GM19239 (cell line): Measurements from ENCODE around the gene NIT1.

Experiments used
- DNase-seq: peaks from one replicate; pipeline ENCODE4 v3.0.0; 2011; ENCODE audit warnings: low spot score; ENCODE audit not compliant: insufficient read length
- FAIRE-seq: peaks from 2 replicates; lab custom pipeline; 2011; peaks lifted over from hg19 to GRCh38; lab: Jason Lieb, UNC

The NIT1 gene

DNA sequence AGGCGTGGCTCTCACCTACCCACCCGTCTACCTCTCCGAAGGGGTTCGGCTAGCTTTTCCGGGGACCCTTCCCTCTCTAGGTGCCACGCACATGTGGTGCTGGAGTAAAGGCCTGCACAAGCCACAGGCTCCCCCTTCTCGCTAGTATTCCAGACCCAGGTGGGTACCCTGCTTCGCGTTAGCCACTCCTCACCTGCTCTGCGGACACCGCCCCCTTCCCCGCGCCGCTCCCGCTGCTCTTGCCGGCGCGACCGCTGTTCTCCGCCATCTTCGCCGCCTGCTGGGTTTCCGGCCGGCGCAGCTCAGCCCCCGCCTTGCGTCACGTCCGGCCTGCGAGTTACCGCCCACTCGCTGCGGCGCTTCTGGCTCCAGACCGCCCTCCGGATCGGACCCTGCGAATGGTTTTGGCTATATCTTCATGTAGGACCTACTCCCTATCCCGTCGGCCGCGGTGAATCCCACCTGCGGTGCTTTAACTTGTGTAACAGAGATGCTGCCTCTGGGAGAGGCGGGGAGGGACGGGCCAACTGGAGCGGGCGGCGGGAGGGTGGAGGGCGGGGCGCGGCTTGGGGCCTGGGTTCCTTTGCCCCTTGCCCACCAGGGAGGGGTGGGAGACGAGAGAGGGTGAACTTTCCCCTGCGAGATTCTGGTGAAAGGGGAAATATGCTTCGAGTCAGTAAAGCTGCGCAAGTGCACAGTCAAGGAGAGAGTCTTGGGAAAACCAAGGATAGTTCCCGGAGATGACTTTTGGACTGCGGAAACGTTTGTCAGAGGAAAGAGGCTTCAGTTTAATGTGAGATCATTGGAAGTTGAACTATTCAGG lies at the start of gene NIT1, which contains the start of gene PFDN2:
TSS of gene NIT1 (plus strand) at position 347 of the 823 bp plus-strand sequence. CDS start at position 419, 72 bp downstream.
TSS of gene PFDN2 (minus strand) at position 279 of the 823 bp plus-strand sequence. CDS start at position 268, 11 bp downstream.
- FAIRE-seq, result peak; percentile 96
- DNase-seq, result peak; percentile 85

- FAIRE-seq, result peak; percentile 99
- peak; percentile 81 for DNase-seq
These were observed 49.3 kb upstream of the NIT1 start for GRCh38 chr1:161068306-161069234.

DNA sequence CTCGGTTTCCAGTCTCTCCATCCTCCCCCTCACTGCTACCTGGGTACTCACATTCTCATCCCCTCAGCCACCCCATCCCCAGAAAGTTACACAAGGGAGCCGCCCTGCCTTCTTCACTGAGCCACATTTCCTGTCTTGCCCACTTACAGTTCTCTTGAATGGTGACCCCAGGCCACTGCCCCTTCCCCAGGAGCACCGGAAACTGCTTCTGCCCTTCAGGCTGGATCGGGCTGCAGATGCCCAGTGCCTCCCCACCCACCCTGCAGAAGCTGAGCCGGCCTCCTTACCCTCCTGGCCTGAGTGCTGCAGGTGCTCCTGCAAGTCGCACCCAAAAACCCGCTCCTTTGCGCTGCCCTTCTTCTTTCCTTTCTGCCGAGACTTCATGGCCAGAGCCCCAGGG lies 48.7 kb upstream of the NIT1 start:
- DNase-seq (no peak), FAIRE-seq (peak; percentile 73)

- DNase-seq (peak; percentile 94), FAIRE-seq (peak; percentile 99)
These were observed 48.1 kb upstream of the NIT1 start, which contains the start of gene ARHGAP30 for GRCh38 chr1:161069731-161070270. ARHGAP30 (minus strand) TSS chr1:161069891; CDS start chr1:161069624, 267 bp downstream.

DNA sequence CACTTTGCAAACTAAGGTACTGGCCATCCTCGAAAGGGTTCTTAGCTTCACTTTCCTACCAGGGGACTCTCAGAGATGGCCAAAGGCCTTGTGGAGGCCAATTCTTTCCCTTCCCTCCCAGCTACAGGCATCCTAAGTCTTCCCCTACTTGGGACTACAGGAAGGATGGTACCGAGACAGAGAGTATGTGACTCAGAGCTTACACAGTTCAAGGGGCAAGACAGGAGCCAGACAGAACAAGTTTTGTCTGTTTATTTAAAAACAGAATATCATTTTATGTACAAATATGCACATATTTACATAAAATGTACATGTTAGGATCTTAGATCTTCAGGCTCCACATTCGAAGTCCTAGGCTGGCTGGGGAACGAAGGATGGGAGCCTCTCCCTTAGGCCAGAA lies 47.1 kb upstream of the NIT1 start:
- no peak for FAIRE-seq
- no peak for DNase-seq

GRCh38 chr1:161071886-161072371 lies 46.0 kb upstream of the NIT1 start:
- FAIRE-seq, result peak; percentile 68
- peak; percentile 75 for DNase-seq

DNA sequence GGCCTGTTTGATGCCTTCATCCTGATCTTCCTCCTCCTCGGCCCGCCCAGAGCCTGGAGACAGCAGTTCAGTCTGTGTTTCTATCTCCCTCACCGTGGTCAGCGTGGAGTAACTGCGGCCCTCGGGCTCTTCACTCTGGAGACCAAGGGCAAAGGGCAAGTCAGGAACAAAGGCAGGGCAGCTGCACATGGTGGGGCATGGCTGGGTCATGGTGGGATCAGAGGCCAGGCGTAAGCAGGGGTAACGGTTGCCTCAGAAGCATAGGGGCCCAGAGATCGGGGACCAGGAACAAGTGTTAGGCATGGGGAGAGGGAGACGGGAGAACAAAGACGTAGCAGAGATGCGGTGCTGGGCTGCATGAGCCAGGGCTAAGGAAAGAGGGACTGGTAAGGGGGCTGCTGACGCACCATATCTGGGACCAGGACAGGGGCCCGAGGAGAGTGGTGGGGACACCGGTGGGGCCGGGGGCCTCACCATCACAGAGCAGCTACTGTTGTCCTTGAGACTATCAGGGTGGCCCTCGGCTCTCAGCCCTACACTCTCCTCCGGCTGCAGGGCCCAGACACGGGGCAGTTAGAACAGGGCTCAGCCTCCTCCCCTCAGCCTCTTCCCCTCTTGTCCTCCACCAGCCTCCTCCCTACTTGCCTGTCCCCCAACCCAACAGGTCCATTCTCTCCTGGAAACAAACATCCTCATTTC lies 45.0 kb upstream of the NIT1 start:
- no peak for DNase-seq
- FAIRE-seq, result no peak

GRCh38 chr1:161073474-161074121 lies 44.3 kb upstream of the NIT1 start:
- no peak for FAIRE-seq

DNA sequence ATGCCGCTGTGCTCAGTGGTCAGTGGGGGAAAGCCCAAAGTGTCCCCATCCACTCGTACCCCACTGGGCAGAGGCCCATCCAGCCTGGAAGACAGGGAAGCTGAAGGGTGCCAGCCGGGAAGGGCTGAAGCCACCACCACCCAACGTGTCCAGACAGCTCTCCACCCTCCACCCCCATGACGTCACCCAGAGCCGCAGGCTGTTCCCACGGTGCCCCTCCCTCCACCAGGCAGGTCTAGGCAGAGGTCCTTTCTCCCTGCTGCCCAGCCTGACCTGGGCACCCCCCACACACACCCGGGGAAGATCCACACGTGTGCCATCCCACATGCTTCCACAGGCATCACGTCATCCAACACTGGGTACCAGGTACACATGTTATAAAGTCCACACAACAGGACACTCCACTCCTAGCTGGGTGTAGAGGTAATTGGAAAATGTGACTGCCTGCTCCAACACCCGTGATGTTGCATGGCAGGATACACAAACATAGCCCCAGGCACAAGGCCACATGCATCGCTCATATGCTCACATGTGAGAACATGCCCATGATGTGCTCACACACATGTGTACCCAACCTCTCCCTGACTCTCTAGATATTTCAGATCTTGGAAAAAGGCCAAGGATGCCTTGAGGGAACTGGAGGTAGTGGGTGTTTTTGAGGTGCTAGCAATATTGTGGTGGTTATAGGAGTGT lies 43.1 kb upstream of the NIT1 start:
- no peak for DNase-seq
- FAIRE-seq, result no peak

More at GRCh38 chr1:161073474-161074121, 44.3 kb upstream of the NIT1 start:
- DNase-seq, result no peak

- DNase-seq, result no peak
These were observed 41.5 kb upstream of the NIT1 start for GRCh38 chr1:161076410-161076809.

GRCh38 chr1:161077426-161077825 lies 40.5 kb upstream of the NIT1 start:
- no peak for DNase-seq
- no peak for FAIRE-seq

More at GRCh38 chr1:161076410-161076809, 41.5 kb upstream of the NIT1 start:
- FAIRE-seq, result no peak

DNA sequence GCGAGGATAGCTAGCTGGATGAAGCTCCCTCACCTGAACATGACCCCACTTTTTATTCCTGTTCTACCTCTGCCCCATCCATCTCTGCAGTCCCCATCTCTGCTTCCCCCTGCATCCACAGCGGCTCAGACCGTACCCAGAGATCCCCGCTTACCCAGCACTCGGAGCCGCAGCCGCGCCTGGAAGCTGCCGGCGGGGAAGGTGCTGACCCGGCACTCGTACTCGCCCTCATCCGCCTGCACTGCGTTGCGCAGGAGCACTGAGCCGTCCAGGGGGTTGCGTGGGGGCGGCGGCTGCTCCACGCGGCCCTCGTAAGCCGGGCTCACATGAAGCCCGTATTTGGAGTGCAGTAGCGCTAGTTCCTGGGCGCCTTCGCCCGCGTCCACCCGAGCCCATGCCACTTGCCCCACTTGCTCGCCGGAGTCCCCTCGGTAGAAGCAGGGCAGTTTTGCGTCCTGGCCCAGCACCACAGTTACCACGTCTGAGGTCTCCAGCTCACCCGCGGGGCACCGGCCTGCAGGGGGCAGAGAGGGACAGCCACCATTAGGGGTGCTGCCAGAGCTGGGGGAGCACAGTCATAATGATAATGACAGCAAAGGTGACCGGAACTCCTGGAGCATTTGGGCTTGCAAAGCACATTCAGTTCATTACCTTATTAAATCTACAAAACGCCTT lies 38.3 kb upstream of the NIT1 start:
- FAIRE-seq, result no peak

DNA sequence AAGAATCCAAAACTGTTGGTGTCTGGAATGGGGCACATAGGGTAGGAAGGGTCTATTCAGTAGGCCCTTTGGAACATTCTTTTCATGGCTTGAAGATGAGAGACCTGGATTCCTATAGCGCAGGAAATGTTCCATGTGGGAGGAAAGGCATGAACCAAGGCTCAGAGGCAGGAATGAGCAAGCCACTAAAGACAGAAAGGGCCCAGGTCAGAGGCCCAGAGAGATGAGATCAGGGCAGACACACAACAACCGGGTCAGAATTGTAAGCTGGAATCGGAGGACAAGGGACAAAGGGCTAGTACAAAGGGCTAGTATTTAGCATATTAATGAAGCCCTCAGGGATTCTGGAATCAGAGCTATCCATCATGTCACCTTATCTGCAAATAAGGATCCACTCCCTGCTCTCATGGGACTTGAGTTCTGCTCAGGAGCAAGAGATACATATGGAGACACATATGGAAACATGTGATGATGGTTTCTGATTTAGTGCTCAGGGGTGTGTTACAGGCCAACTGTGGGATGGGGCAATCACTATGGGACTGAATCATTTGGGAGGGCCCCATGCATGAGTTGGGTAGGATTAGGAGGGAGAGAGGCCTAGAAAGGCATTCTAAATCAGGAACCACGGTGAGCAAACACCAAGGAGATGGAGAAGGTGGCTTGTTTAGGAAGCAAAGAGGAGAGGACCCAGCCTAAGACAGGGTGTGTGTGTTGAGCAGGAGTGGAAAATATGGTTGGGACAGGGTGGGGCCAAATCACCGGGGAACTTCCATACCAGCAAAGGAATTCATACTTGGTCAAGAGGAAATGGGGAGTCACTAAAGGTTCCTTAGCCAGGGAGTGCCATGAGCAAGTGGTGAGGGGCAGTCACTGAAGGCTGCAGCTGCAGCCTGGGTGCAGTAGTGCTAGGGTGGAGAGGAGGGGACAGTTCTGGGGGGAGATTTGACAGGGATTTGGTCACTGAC lies 37.2 kb upstream of the NIT1 start:
- DNase-seq (no peak), FAIRE-seq (no peak)

More for the DNA sequence above, 38.3 kb upstream of the NIT1 start:
- no peak for DNase-seq

GRCh38 chr1:161081519-161081918 lies 36.4 kb upstream of the NIT1 start:
- no peak for DNase-seq
- FAIRE-seq, result no peak

- FAIRE-seq (no peak), DNase-seq (no peak)
These were observed 35.4 kb upstream of the NIT1 start for GRCh38 chr1:161082483-161082882.

- no peak for DNase-seq
- no peak for FAIRE-seq
These were observed 34.7 kb upstream of the NIT1 start for GRCh38 chr1:161082996-161083747.
